ENCODE data around the gene TARS2.
A peak's percentile ranks its signal among the peaks of the same experiment; 100 is the strongest.

Gene TARS2

DNA sequence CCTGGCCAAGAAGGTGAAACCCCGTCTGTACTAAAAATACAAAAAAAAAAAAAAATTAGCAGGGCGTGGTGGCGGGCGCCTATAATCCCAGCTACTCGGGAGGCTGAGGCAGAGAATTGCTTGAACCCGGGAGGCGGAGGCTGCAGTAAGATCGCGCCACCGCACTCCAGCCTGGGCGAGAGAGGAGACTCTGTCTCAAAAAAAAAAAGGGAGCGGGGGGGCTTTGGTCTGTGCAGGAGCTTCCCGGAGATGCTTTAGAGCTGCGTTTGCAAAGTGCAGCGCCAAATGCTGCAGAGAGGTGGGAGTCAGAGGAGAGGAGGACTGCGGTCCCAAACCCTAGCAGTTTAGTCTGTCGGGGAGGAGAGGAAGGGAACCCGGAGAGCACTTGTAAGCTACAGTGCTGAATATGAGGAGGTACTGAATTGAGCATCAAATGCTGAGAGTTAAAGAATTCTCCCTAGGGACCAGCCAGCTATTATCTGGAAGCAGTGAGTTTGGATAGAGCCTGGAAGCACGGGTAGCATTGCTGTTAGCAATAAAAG lies 28.9 kb downstream of the TARS2 start:
- Histone ChIP-seq H3K36me3 (replicated peaks; ENCODE audit: insufficient read depth, low read length) (no peaks in the 10 kb centered on the region), H3F3A (ENCODE audit: insufficient read depth, low read length) (no peaks in the 10 kb centered on the region), H3K4me2 (ENCODE audit: low read depth, low read length) (peak overlapping the region; percentile 96), H3K27ac (ENCODE audit: low read length) (no peak overlapping the region), H3K9me3 (replicated peaks; ENCODE audit: insufficient read depth, low read length) (no peaks in the 10 kb centered on the region), H3K9ac (ENCODE audit: low read length) (peak overlapping the region; percentile 58; the same call in 1 of the 2 replicates), H3K4me1 (ENCODE audit: low read length) (0 out of 2 replicates have a peak, but pooled peaks cover 6% of the 10 kb centered on the region), H4K20me1 (ENCODE audit: insufficient read depth, low read length) (no peaks in the 10 kb centered on the region), H3K4me3 (ENCODE audit: low read length) (peak overlapping the region; percentile 87), H2AFZ (ENCODE audit: low read length) (peak overlapping the region; percentile 92), H3K27me3 (replicated peaks; ENCODE audit: insufficient read depth, low read length) (no peaks in the 10 kb centered on the region), H3K9me2 (replicated peaks; ENCODE audit: insufficient read depth, low read length) (no peaks in the 10 kb centered on the region), H3K79me2 (ENCODE audit: low read length) (no peaks in the 10 kb centered on the region)
- TF ChIP-seq EZH2phosphoT487 (IDR thresholded peaks at IDR 0.05; ENCODE audit: low read length): no peak
- TF ChIP-seq, protein P1, sequence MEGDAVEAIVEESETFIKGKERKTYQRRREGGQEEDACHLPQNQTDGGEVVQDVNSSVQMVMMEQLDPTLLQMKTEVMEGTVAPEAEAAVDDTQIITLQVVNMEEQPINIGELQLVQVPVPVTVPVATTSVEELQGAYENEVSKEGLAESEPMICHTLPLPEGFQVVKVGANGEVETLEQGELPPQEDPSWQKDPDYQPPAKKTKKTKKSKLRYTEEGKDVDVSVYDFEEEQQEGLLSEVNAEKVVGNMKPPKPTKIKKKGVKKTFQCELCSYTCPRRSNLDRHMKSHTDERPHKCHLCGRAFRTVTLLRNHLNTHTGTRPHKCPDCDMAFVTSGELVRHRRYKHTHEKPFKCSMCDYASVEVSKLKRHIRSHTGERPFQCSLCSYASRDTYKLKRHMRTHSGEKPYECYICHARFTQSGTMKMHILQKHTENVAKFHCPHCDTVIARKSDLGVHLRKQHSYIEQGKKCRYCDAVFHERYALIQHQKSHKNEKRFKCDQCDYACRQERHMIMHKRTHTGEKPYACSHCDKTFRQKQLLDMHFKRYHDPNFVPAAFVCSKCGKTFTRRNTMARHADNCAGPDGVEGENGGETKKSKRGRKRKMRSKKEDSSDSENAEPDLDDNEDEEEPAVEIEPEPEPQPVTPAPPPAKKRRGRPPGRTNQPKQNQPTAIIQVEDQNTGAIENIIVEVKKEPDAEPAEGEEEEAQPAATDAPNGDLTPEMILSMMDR (IDR thresholded peaks at IDR 0.05; ENCODE audit: low read length): no peak
- no peak for TF ChIP-seq EZH2 (optimal IDR thresholded peaks at IDR 0.05; ENCODE audit: low read depth, low read length)
- DNase-seq: peak; percentile 20

DNA sequence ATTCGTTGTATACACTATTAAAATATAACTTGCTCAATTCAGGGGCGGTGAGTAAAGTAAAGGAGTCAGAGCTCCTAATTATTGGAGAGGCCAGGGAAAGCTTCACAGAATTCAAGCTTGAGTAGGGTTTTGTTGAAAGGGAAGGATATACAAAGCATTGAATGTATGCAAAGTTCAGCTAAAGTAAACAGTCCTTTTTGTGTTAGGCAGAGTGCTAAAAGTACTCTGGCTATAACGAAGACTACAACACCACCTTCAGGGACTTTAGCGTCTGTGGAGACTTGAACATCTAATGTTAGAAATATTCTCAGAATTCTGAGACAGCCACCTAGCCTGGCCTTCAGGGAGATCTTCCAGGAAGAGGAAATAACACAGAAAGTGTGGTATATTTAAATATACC lies 29.4 kb downstream of the TARS2 start:
- Histone ChIP-seq H3K4me2 (ENCODE audit: low read depth, low read length) (peak overlapping the region; percentile 96; the same call in 1 of the 2 replicates), H2AFZ (ENCODE audit: low read length) (peak overlapping the region; percentile 92), H3K27ac (ENCODE audit: low read length) (no peak overlapping the region), H3K79me2 (ENCODE audit: low read length) (no peaks in the 10 kb centered on the region), H3K9ac (ENCODE audit: low read length) (no peak overlapping the region), H3K4me3 (ENCODE audit: low read length) (peak overlapping the region; percentile 87; the same call in 1 of the 2 replicates), H3K9me3 (replicated peaks; ENCODE audit: insufficient read depth, low read length) (no peaks in the 10 kb centered on the region), H3K36me3 (replicated peaks; ENCODE audit: insufficient read depth, low read length) (no peaks in the 10 kb centered on the region), H3K4me1 (ENCODE audit: low read length) (0 out of 2 replicates have a peak, but pooled peaks cover 6% of the 10 kb centered on the region), H3K27me3 (replicated peaks; ENCODE audit: insufficient read depth, low read length) (no peaks in the 10 kb centered on the region), H4K20me1 (ENCODE audit: insufficient read depth, low read length) (no peaks in the 10 kb centered on the region), H3K9me2 (replicated peaks; ENCODE audit: insufficient read depth, low read length) (no peaks in the 10 kb centered on the region), H3F3A (ENCODE audit: insufficient read depth, low read length) (no peaks in the 10 kb centered on the region)
- TF ChIP-seq, protein P1 (IDR thresholded peaks at IDR 0.05; ENCODE audit: low read length): no peak
- TF ChIP-seq EZH2 (optimal IDR thresholded peaks at IDR 0.05; ENCODE audit: low read depth, low read length) (no peak), EZH2phosphoT487 (IDR thresholded peaks at IDR 0.05; ENCODE audit: low read length) (no peak)
- no peak for DNase-seq

DNA sequence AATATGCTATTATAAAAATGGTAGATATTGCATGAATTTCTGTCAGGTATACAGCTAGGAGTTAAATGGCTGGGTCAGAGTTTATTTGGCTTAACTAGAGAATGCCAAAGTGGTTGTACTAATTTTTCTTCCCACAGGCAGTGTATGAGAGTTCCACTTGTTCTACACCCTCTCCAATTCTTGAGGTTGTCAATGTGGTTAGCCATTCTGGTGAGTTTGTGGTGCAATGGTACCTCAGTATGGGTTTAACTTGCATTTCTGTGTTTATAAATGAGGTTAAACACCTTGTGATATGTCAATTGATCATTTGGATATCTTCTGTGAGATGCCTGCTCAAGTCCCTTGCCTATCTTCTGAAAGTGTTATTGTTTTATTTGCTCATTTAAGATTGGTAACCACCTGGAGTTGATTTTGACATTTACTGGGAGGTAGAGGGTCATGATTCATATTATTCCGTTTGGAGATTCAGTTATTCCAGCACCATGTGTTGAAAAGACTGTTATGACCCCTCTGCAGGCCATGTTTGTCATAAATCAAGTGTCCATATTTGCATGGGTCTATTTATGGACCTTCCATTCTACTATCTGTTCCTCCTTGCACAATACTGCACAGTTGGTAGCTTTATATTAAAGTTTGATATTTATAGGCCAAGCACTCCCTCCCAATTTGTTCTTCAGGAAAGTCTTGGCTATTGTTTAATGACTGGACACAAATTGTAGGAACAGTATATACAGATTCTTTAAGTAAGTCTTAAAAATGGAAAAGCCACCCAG lies 34.2 kb downstream of the TARS2 start:
- H3K4me1 ChIP-seq (ENCODE audit: low read length): 0 out of 2 replicates have a peak, but pooled peaks cover 3% of the 10 kb centered on the region
- no peaks in the 10 kb centered on the region for H3K27me3 ChIP-seq (replicated peaks; ENCODE audit: insufficient read depth, low read length)
- no peak overlapping the region for H3K4me2 ChIP-seq (ENCODE audit: low read depth, low read length)
- no peaks in the 10 kb centered on the region for H3F3A ChIP-seq (ENCODE audit: insufficient read depth, low read length)
- no peak overlapping the region for H3K4me3 ChIP-seq (ENCODE audit: low read length)
- no peaks in the 10 kb centered on the region for H4K20me1 ChIP-seq (ENCODE audit: insufficient read depth, low read length)
- no peak for DNase-seq
- H3K9me3 ChIP-seq (replicated peaks; ENCODE audit: insufficient read depth, low read length): no peaks in the 10 kb centered on the region
- no peak overlapping the region for H3K9ac ChIP-seq (ENCODE audit: low read length)
- H3K27ac ChIP-seq (ENCODE audit: low read length): no peak overlapping the region
- TF ChIP-seq, protein P1 (IDR thresholded peaks at IDR 0.05; ENCODE audit: low read length): no peak
- TF ChIP-seq EZH2phosphoT487 (IDR thresholded peaks at IDR 0.05; ENCODE audit: low read length) (no peak), EZH2 (optimal IDR thresholded peaks at IDR 0.05; ENCODE audit: low read depth, low read length) (no peak)
- no peak overlapping the region for H2AFZ ChIP-seq (ENCODE audit: low read length)
- no peaks in the 10 kb centered on the region for H3K36me3 ChIP-seq (replicated peaks; ENCODE audit: insufficient read depth, low read length)
- no peaks in the 10 kb centered on the region for H3K79me2 ChIP-seq (ENCODE audit: low read length)
- H3K9me2 ChIP-seq (replicated peaks; ENCODE audit: insufficient read depth, low read length): no peaks in the 10 kb centered on the region
